Raji (cell line): ENCODE measurements around the gene WASHC3.

Source experiments
- POLR2A ChIP-seq: IDR thresholded peaks from 2 replicates; pipeline ENCODE4 v1.6.1; 2011; ENCODE audit warnings: low read depth, low read length, control low read depth; ENCODE audit not compliant: insufficient read depth

The WASHC3 gene

DNA sequence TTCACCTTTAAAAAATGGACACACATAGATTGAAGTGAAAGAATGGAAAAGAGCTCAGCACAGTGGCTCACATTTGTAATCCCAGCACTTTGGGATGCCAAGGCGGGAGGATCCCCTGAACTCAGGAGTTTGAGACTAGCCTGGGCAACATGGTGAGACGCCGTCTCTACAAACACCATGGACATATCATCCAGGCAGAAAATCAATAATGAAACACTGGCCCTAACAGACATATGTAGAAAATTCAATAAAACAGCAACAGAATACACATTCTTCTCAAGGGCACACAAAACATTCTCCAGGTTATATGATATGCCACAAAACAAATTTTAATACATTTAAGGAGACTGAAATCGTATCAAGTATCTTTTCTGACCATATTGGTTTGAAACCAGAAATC is 7.4 kb downstream of the WASHC3 start:
- no peak for TF ChIP-seq POLR2A

- no peak for TF ChIP-seq POLR2A
These were observed 8.8 kb downstream of the WASHC3 start for GRCh38 chr12:102053062-102053349.

GRCh38 chr12:102052192-102053061 is 9.4 kb downstream of the WASHC3 start:
- no peak for TF ChIP-seq POLR2A

- no peak for TF ChIP-seq POLR2A
These were observed 10.3 kb downstream of the WASHC3 start for GRCh38 chr12:102051431-102051965.

- TF ChIP-seq POLR2A = no peak
These were observed 10.9 kb downstream of the WASHC3 start for GRCh38 chr12:102050660-102051430.

DNA sequence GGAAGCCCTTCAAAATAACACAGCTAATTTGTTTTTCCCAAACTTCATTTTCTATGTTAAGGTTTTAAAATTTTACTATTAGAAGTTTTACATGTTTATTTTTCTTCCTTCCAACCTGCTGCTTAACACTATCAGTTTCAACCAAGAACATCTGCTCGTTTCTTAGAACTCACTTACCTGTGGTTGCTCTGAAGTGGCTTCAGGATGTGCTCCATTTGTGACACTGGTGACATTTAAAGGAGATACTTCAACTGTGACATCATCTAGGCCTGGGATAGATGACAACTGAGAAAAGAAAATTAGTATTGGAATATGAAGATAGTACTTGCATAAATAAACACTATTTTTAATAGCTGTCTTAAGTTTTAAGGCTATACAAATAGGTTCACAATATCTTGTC is 17.9 kb downstream of the WASHC3 start:
- no peak for TF ChIP-seq POLR2A

GRCh38 chr12:102033991-102034745 is 27.6 kb downstream of the WASHC3 start:
- no peak for TF ChIP-seq POLR2A

GRCh38 chr12:102031852-102032251 is 29.9 kb downstream of the WASHC3 start:
- no peak for TF ChIP-seq POLR2A

GRCh38 chr12:102029141-102029540 is 32.6 kb downstream of the WASHC3 start:
- TF ChIP-seq POLR2A = no peak

- TF ChIP-seq POLR2A = no peak
These were observed 35.1 kb downstream of the WASHC3 start for GRCh38 chr12:102026728-102027127.

DNA sequence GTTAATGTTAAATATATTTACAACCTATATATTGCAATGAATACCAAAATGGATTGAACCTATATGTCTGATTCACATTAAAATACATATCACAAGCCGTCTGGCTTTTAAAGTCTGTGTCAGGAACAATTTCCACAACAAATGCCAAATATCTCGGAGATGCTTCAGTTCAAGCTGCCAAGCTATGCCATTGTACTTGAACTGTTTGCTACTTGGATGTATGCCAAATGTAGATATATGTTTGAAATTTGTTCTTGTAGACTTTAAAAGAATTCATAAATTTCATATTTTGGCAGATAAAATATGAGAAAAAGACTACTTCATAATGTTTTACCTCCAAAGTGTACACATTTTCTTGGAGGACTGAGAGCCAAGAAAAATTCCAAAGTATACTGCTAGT is 37.0 kb downstream of the WASHC3 start:
- TF ChIP-seq POLR2A = no peak

GRCh38 chr12:102023343-102023930 is 38.4 kb downstream of the WASHC3 start:
- TF ChIP-seq POLR2A = no peak

GRCh38 chr12:102022286-102022685 is 39.5 kb downstream of the WASHC3 start:
- TF ChIP-seq POLR2A = no peak

DNA sequence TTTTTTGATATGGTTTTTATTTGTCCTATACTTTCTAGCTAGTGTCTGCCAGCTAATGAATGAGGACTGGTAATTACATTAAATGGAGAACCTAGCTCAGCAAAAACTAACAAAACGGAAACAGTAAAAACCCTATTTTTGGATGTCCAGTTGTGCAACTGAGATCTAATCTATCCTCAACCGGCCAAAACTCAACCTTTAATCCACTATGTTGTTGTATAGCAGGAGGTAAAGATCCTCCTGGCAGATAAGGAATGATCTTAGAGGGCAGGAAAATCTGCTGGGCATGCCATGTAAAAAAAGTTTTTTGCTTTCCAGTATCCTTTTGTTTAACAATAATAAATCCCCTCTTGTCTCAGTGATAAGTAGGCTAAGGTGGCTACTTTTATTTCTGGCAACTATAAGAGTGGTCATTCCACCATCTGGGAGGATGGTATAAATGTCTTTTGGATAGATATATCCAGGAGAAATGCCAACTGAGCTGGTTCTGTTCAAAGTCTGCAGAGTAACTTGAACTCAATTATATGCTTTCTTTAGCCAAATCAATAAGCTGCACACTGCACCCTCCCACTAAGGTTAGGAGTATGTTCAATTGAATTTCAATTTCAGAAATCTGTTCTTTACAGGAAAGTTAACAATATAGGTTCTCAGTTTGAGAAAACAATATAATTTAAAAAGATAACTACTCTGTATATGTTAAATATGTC is 40.1 kb downstream of the WASHC3 start:
- TF ChIP-seq POLR2A = no peak
